GM12878 (cell line): Measurements from ENCODE around the gene GABRR3. TPM values are rescaled to one million over a fixed set of nuclear protein-coding genes. Genes with fewer than 3 reads are reported as not detected.

Experiments used
- CEBPZ ChIP-seq: fragments of 150-350 bp; IDR thresholded peaks from 2 replicates; pipeline ENCODE4 v1.6.1; 2016; ENCODE audit warnings: low read depth, low read length
- MXI1 ChIP-seq: fragments of 150-350 bp; IDR thresholded peaks from 2 replicates; pipeline ENCODE4 v1.6.1; 2011; ENCODE audit warnings: low read depth, mild to moderate bottlenecking, inconsistent platforms, low read length, improper control_type of control experiment
- NFIC ChIP-seq: IDR thresholded peaks from 2 replicates; pipeline ENCODE4 v1.6.1; 2012; ENCODE audit warnings: low read depth, mild to moderate bottlenecking, inconsistent platforms, low read length, moderate library complexity
- NKRF ChIP-seq: fragments of 450-650 bp; conservative IDR thresholded peaks from 2 replicates; pipeline ENCODE4 v1.6.1; 2017; ENCODE audit warnings: mild to moderate bottlenecking, moderate library complexity
- SMAD1 ChIP-seq: fragments of 450-650 bp; IDR thresholded peaks from 2 replicates; pipeline ENCODE4 v1.6.1; 2018; ENCODE audit warnings: mild to moderate bottlenecking, low read depth; ENCODE audit not compliant: partially characterized antibody
- SPI1 ChIP-seq: IDR thresholded peaks from 2 replicates; pipeline ENCODE4 v1.6.1; 2011; ENCODE audit warnings: low read depth, mild to moderate bottlenecking, low read length, moderate library complexity, borderline replicate concordance; ENCODE audit not compliant: insufficient read depth
- USF1 ChIP-seq: IDR thresholded peaks from 2 replicates; pipeline ENCODE4 v1.6.1; 2011; ENCODE audit warnings: borderline replicate concordance, low read depth, mild to moderate bottlenecking, moderate library complexity, mixed read lengths, low read length; ENCODE audit not compliant: insufficient read depth; ENCODE audit errors: extremely low read length
- ZNF274 ChIP-seq: IDR thresholded peaks from one replicate; pipeline ENCODE4 v1.8.0; 2011; ENCODE audit not compliant: insufficient read length, insufficient read depth
- polyA plus RNA-seq, 11 experiments: library from polyadenylated mRNA; depleted of rRNA in 4 of 11; unstranded in 6 of 11; stranded (reverse) in 5 of 11; fragments of >200 nt; fragmentation: Nextera tagmentation in 4 of 11; fragmentation: Illumina TruSeq in 1 of 11; extraction: Ambion mirVana in 4 of 11; extraction: Trizol in 1 of 11; gene quantifications; 1 replicate in 1 of 11; 2 replicates in 10 of 11; pipeline versions ENCODE4 v1.2.1 to v1.2.3, GENCODE V29; 2011 to 2016; ENCODE audit warnings: inconsistent platforms in 2 of 11, missing spikeins in 2 of 11, low read depth in 1 of 11
- total RNA-seq, 4 experiments: library from RNA; depleted of rRNA in 3 of 4; stranded (reverse); fragments of >200 nt in 3 of 4; fragmentation: Illumina TruSeq in 1 of 4; extraction: Trizol in 1 of 4; gene quantifications; 2 replicates each; pipeline versions ENCODE4 v1.2.1 to v1.2.3, GENCODE V29; 2013 to 2021

GABRR3 gene
- total and polyA plus RNA-seq, 10 of the 15 experiments (the other 5 are each of a cell fraction or from before 2014, with no cell fraction given) = not detected

GRCh38 chr3:98013411-98014267, 21.5 kb downstream of the GABRR3 start (continued):
- no peak for TF ChIP-seq CEBPZ
- TF ChIP-seq NKRF = no peak
- no peak for TF ChIP-seq ZNF274
- no peak for TF ChIP-seq SMAD1
- TF ChIP-seq NFIC = no peak
- no peak for TF ChIP-seq USF1
- no peak for TF ChIP-seq SPI1
- TF ChIP-seq MXI1 = no peak
